Measurements from ENCODE around the gene MAP3K2. TPM values are rescaled to one million over a fixed set of nuclear protein-coding genes. Genes with fewer than 3 reads are reported as not detected.

The MAP3K2 gene
- total RNA-seq, 1 donor from 2014 or later = 62.2 TPM

GRCh38 chr2:127324635-127325034 is 63.1 kb downstream of the MAP3K2 start:
- H3K4me2 ChIP-seq (ENCODE audit: low read length) = no peak overlapping the region
- no peaks in the 10 kb centered on the region for H4K20me1 ChIP-seq (ENCODE audit: insufficient read depth, low read length)
- H3K4me3 ChIP-seq (ENCODE audit: insufficient read depth, low read depth, low read length) = no peak overlapping the region
- Mint-ChIP-seq H3K9me3 (ENCODE audit: unreplicated experiment) (peaks cover 6% of the 10 kb centered on the region), H3K27me3 (ENCODE audit: low read depth, unreplicated experiment) (no peaks in the 10 kb centered on the region), H3K36me3 (ENCODE audit: low read depth, unreplicated experiment) (peaks cover 13% of the 10 kb centered on the region), H3K4me3 (ENCODE audit: unreplicated experiment) (no peak overlapping the region), H3K4me1 (ENCODE audit: low read depth, unreplicated experiment) (no peaks in the 10 kb centered on the region), H3K27ac (ENCODE audit: unreplicated experiment) (no peak overlapping the region)
- no peak for TF ChIP-seq EZH2 (IDR thresholded peaks at IDR 0.05; ENCODE audit: insufficient read depth, low read length)
- TF ChIP-seq, protein P1, sequence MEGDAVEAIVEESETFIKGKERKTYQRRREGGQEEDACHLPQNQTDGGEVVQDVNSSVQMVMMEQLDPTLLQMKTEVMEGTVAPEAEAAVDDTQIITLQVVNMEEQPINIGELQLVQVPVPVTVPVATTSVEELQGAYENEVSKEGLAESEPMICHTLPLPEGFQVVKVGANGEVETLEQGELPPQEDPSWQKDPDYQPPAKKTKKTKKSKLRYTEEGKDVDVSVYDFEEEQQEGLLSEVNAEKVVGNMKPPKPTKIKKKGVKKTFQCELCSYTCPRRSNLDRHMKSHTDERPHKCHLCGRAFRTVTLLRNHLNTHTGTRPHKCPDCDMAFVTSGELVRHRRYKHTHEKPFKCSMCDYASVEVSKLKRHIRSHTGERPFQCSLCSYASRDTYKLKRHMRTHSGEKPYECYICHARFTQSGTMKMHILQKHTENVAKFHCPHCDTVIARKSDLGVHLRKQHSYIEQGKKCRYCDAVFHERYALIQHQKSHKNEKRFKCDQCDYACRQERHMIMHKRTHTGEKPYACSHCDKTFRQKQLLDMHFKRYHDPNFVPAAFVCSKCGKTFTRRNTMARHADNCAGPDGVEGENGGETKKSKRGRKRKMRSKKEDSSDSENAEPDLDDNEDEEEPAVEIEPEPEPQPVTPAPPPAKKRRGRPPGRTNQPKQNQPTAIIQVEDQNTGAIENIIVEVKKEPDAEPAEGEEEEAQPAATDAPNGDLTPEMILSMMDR (IDR thresholded peaks at IDR 0.05; ENCODE audit: insufficient read depth, low read depth, low read length) = peak; percentile 65
- no peaks in the 10 kb centered on the region for H3K4me1 ChIP-seq (ENCODE audit: insufficient read depth, low read length)
- no peak overlapping the region for H3K9ac ChIP-seq (ENCODE audit: low read length)
- DNase-seq (ENCODE audit: low read depth) (peak; percentile 25), FAIRE-seq (peak; percentile 60)
- H3K79me2 ChIP-seq (ENCODE audit: insufficient read depth, low read length) = no peaks in the 10 kb centered on the region
- no peak overlapping the region for H2AFZ ChIP-seq (ENCODE audit: low read depth, low read length)
- peaks cover 20% of the 10 kb centered on the region for H3K36me3 ChIP-seq (ENCODE audit: insufficient read depth, low read length)
- H3K27me3 ChIP-seq (ENCODE audit: insufficient read depth, low read length) = no peaks in the 10 kb centered on the region
- no peaks in the 10 kb centered on the region for H3K9me3 ChIP-seq (ENCODE audit: insufficient read depth, low read depth, low read length)
- no peak overlapping the region for H3K27ac ChIP-seq (ENCODE audit: low read depth, low read length)

DNA sequence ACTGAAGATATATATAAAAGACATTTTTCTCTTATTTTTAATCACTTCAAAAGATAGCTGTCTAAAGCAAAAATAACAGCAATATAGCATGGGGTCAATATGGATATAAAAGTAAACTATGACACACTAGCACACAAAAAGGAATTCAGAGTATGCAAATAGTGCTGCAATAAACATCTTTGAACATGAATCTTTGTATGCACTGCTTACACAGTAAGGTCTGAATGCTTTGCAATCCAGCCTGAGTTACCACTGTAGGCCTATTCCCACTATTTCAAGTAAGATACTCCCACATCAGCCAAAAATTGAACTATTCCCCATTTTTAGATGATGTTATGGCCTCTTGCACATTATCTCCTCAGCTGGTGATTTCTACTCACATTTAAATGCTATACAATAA is 66.5 kb downstream of the MAP3K2 start:
- no peak overlapping the region for H3K4me3 Mint-ChIP-seq (ENCODE audit: unreplicated experiment)
- Histone ChIP-seq H3K4me2 (ENCODE audit: low read length) (no peak overlapping the region), H3K4me1 (ENCODE audit: insufficient read depth, low read length) (no peaks in the 10 kb centered on the region), H2AFZ (ENCODE audit: low read depth, low read length) (no peak overlapping the region), H4K20me1 (ENCODE audit: insufficient read depth, low read length) (peaks cover 4% of the 10 kb centered on the region), H3K36me3 (ENCODE audit: insufficient read depth, low read length) (peaks cover 26% of the 10 kb centered on the region), H3K9ac (ENCODE audit: low read length) (no peak overlapping the region), H3K79me2 (ENCODE audit: insufficient read depth, low read length) (no peaks in the 10 kb centered on the region), H3K27me3 (ENCODE audit: insufficient read depth, low read length) (no peaks in the 10 kb centered on the region), H3K27ac (ENCODE audit: low read depth, low read length) (no peak overlapping the region), H3K4me3 (ENCODE audit: insufficient read depth, low read depth, low read length) (no peak overlapping the region), H3K9me3 (ENCODE audit: insufficient read depth, low read depth, low read length) (no peaks in the 10 kb centered on the region)
- no peak overlapping the region for H3K27ac Mint-ChIP-seq (ENCODE audit: unreplicated experiment)
- H3K36me3 Mint-ChIP-seq (ENCODE audit: low read depth, unreplicated experiment) = peaks cover 20% of the 10 kb centered on the region
- TF ChIP-seq EZH2 (IDR thresholded peaks at IDR 0.05; ENCODE audit: insufficient read depth, low read length) = no peak
- TF ChIP-seq, protein P1 (IDR thresholded peaks at IDR 0.05; ENCODE audit: insufficient read depth, low read depth, low read length) = no peak
- FAIRE-seq = no peak
- H3K4me1 Mint-ChIP-seq (ENCODE audit: low read depth, unreplicated experiment) = no peaks in the 10 kb centered on the region
- peaks cover 6% of the 10 kb centered on the region for H3K9me3 Mint-ChIP-seq (ENCODE audit: unreplicated experiment)
- no peak for DNase-seq (ENCODE audit: low read depth)
- H3K27me3 Mint-ChIP-seq (ENCODE audit: low read depth, unreplicated experiment) = no peaks in the 10 kb centered on the region

GRCh38 chr2:127320586-127321275 is 67.0 kb downstream of the MAP3K2 start:
- no peaks in the 10 kb centered on the region for H3K27me3 Mint-ChIP-seq (ENCODE audit: low read depth, unreplicated experiment)
- peaks cover 20% of the 10 kb centered on the region for H3K36me3 Mint-ChIP-seq (ENCODE audit: low read depth, unreplicated experiment)
- Histone ChIP-seq H3K36me3 (ENCODE audit: insufficient read depth, low read length) (peaks cover 29% of the 10 kb centered on the region), H4K20me1 (ENCODE audit: insufficient read depth, low read length) (peaks cover 4% of the 10 kb centered on the region), H3K27me3 (ENCODE audit: insufficient read depth, low read length) (no peaks in the 10 kb centered on the region), H3K4me3 (ENCODE audit: insufficient read depth, low read depth, low read length) (no peak overlapping the region), H3K79me2 (ENCODE audit: insufficient read depth, low read length) (no peaks in the 10 kb centered on the region), H2AFZ (ENCODE audit: low read depth, low read length) (no peak overlapping the region), H3K4me2 (ENCODE audit: low read length) (no peak overlapping the region), H3K9me3 (ENCODE audit: insufficient read depth, low read depth, low read length) (no peaks in the 10 kb centered on the region), H3K4me1 (ENCODE audit: insufficient read depth, low read length) (no peaks in the 10 kb centered on the region), H3K27ac (ENCODE audit: low read depth, low read length) (no peak overlapping the region), H3K9ac (ENCODE audit: low read length) (no peak overlapping the region)
- no peaks in the 10 kb centered on the region for H3K4me1 Mint-ChIP-seq (ENCODE audit: low read depth, unreplicated experiment)
- DNase-seq (ENCODE audit: low read depth) (no peak), FAIRE-seq (no peak)
- no peak overlapping the region for H3K27ac Mint-ChIP-seq (ENCODE audit: unreplicated experiment)
- TF ChIP-seq, protein P1 (IDR thresholded peaks at IDR 0.05; ENCODE audit: insufficient read depth, low read depth, low read length) = no peak
- TF ChIP-seq EZH2 (IDR thresholded peaks at IDR 0.05; ENCODE audit: insufficient read depth, low read length) = no peak
- H3K4me3 Mint-ChIP-seq (ENCODE audit: unreplicated experiment) = no peak overlapping the region
- H3K9me3 Mint-ChIP-seq (ENCODE audit: unreplicated experiment) = peaks cover 6% of the 10 kb centered on the region
